ENCODE measurements around the gene MAPKAP1.

Gene MAPKAP1

GRCh38 chr9:125472926-125473701 lies 233.9 kb downstream of the MAPKAP1 start:
- DNase-seq, result no peak

DNA sequence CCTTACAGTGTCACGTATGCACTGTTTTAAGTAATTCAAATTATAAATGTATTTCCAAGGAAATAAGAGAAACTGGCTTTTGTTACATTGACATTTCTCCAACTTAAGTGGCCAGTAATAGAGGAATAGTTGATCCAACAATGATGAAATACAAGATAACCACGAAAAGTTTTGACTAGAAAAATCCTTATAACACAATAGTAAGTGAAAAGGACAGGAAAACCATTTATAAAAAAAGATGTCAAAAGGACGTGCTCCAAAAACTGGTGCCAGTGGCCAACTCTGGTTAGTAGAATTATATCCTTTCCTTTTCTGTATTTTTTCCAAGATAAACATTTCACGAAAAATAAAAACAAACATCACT lies 234.5 kb downstream of the MAPKAP1 start:
- no peak for DNase-seq

DNA sequence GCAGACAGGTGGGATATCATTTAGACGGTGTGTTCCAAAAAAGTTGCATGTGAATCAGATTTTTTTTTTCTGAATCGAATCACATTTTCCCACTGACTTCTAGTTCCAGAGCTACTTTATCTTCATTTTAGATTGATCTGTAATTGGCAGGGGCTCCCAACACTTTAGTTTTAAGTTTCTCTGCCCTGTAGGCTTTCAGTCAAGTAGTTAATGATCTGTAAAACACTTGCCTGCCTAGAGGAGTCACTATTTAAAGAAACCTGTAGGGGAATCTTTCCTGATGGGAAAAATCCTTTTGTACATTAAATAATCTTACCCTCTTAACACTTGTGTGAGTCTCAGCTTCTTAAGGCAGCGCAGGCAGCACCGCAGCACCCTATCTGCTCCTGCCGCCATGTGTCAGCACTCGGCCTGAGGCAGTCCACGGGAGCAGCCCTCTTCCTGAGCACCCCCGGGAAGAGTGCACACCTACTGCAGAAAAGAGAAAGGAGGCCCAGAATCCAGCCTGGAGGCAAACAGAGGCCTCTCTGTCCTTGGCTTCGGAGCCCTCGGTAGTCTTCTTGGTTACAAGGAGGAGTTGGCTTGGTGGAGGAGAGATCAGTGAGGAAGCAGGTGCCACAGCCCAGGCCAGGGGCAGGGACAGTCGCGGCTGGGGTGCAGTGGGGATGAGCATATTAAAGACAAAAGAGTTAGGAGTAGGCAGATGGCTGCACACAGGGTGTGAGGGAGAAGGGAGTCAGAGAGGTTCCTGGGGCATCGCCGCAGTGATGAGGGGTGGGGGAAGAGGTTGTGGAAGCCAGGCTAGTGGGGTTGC lies 236.0 kb downstream of the MAPKAP1 start:
- DNase-seq, result no peak

- DNase-seq, result no peak
Measured at GRCh38 chr9:125470189-125470588, 236.8 kb downstream of the MAPKAP1 start.

DNA sequence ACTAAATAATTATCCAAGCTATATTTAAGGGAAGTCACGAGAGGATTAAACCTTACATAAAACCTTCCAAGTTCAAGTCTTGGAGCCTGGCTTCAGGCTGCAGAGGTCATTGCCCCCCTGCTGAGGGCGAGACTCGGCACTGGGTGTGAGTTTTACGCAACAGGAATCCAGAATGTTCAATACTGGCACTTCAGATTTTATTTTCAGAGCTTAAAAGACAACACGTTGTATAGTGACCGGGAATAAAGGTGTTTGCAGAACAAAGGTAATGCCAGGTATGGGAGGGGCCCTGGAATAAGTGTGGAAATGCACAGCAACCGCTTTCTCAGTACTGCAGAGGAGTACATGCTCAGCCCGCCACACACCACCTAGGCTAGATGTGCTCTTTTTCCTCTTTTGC lies 238.4 kb downstream of the MAPKAP1 start:
- no peak for DNase-seq

DNA sequence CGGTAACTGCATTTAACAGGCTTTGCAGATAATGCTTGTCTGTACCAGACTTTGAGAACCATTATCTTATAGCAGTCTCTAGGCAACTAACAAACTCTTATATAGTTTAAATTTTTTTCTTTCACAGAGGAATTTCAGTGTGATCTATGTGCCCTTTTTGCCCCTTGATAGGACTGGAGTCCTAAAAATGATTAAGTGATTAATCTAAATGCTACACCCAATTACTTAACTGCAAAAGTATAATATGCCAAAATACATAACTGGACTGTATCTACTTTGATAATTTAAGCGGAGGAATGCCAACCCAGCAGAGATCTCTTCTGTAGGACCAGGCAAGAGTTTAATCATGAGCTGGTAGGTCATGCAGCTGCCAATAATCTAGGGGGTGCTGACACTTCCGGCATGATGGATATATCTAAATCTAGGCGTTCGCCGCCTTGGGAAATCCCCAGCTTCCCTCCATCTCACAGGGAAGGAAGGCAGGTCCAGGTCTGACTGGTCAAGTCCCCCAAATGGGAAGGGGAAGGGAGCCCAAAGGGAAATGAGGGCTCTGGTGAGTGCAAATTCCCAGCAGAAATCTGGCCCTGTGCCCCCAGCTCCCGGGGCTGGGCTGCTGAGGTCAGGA lies 239.8 kb downstream of the MAPKAP1 start:
- no peak for DNase-seq

DNA sequence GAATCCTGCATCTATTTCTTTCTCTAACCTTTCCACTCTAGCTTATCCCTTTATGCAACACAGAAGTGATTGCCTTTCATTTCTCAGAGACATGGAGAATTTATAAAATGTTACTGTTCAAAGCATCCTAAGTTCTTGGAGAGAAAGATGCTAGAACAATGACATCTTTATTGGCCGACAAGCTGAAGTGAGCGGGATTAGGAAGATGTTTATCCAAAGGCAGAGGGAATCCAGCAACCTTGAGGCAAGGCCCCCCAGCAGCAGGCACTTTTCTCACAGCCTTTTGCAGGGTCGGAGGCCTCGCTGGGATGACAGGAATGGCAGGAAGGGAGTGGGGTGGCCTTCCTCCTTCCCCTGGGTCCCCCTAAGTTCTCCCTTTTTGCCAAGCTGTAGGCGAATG lies 240.6 kb downstream of the MAPKAP1 start:
- no peak for DNase-seq

DNA sequence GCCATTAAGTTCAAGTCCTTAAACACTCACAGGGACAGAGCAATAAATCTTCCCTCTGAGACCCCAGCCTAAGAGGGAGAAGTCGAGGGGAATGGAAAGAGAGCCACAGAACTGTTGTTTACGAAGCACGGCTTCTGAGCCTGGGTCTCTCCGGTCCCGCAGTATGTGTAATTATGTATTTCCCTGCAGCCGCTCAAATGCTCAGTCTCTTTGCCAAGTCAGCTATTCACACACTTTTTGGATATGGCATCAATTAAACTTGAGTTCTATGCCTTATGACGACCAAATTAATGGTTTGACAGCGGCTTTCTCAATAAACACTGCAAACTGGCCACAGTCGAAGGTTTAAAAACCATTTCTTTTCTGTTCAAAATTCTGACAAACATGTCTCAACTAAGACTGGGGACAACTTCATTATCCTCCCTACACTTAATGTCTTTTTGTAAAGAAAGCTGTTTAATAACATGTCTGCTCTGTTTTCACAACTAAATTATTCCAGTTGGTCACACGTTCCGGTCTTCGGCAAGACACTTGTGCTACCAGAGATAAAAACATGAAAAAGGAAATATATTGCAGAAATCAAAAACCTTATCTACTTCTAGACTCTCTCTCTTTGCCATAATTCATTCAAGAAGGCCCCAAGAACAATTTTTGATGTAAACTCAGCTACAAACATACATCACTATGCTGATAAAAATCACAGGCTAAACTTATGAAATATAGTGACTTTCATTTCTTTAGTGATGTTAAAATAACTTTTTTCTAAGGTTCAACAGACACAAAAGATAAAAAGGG lies 242.2 kb downstream of the MAPKAP1 start:
- DNase-seq, result no peak

DNA sequence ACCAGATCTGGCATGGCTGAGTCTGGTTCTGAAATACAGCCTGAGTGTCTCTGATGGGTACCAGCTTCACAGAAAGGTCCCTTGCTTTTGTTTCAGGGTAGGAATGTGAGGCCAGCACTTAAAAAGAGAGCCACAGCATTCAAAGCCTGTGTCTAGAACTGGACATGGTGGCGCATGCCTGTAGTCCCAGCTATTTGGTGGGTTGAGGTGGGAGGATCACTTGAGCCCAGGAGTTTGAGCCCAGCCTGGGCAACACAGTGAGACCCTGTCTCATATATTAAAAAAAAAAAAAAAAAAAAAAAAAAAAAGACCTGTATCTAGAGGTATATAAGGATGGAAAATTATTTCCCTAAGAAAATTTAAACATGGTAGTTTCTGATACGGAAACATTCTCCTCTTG lies 243.1 kb downstream of the MAPKAP1 start:
- no peak for DNase-seq

DNA sequence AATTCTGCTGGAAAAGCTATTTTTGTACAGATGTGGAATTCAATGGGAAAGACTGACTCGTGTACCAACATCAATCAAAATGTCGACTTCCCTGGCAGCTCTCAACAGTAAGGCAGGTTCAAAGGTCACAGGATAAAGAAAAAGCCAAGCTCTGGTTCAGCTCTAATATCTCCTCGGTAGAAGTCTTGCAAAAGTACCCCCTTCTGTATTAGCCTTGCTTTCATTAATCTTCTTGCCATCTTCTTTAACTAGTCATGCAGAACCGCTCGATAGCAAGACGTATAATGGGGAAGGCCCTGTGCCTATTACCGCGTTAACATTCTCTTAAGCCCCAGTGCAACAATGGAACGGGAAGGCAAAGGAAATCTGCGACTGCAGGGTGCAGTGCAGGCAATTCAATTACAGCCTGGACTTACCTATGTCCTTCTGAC lies 244.1 kb downstream of the MAPKAP1 start:
- no peak for DNase-seq

DNA sequence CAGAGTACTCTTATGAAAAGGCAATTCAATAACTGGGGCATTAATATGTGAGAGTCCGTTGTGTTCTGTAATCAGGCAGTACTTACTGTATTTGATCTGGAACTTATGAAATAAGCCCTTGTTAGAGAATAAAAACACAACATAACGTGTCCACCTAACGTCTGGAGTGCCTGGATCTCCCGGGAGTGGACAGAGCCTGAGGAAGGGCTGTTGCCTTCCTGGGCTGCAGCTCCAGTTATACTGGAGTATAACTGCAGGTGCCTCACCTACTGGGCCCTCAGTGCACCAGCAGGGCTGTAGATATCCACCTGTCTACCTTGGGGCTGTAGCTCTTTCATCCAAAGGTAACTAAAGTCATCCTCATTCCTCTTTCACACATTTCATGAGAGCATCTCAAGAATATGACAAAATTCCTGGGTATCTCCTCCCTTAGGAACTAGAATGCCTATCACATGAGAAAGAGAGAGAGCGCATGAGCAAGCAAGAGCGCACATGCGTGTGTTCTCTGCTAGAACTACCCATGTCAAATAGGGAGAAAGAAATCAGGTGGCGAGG lies 245.3 kb downstream of the MAPKAP1 start:
- no peak for DNase-seq

- no peak for DNase-seq
Measured at GRCh38 chr9:125460883-125461635, 245.9 kb downstream of the MAPKAP1 start.

- DNase-seq, result no peak
Measured at GRCh38 chr9:125460346-125460745, 246.7 kb downstream of the MAPKAP1 start.

GRCh38 chr9:125457357-125457756 lies 249.7 kb downstream of the MAPKAP1 start:
- no peak for DNase-seq

GRCh38 chr9:125455876-125456275 lies 251.1 kb downstream of the MAPKAP1 start:
- no peak for DNase-seq

DNA sequence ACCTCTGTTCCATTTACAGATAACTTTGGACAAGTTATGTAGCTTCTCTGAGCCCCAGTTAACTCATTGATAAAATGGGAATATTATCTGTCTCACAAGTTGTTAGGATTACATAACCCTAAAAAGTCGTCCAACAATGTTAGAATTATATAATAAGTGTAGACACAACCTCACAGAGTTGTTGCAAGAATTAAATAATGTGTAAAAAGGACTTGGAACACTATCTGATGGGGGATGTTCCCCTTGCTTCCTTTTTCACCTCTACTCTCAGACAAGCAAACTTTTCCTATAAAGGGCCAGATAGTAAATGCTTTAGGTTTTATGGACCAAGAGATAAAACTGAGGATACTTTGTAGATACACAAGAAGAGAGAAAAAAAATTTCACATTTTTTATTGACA lies 251.9 kb downstream of the MAPKAP1 start:
- no peak for DNase-seq

DNA sequence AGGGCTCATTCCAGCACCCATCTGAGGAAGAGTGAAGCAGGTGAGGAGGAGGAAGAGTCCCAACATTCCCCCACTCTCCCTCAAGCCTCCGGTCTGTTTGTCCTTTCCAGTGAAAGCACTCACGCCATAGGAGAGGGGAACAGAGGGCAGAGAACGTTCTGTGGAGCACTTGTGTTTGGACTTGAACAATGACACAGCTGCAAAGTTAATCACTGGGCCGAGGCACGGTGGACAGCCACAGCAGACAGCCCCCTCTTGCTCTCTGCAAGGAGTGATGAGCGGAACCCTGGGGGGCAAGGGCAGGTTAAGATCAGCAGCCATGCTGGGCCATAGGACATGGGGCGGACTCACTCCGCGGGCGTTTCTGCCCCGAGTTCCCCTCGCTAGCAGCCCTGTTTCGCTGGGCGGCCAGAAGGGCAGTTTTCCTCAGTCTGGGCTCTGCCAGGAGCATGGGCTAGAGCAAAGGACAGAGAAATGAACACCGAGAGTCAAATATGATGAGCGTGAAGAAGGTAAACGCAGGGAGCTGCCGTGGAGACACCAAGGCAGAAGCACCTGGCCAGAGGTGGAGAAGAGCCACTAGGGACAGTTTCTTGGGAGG lies 259.7 kb downstream of the MAPKAP1 start:
- DNase-seq, result no peak

- no peak for DNase-seq
Measured at GRCh38 chr9:125446561-125447094, 260.4 kb downstream of the MAPKAP1 start.

- DNase-seq, result no peak
Measured at GRCh38 chr9:125444956-125445506, 262.0 kb downstream of the MAPKAP1 start.

DNA sequence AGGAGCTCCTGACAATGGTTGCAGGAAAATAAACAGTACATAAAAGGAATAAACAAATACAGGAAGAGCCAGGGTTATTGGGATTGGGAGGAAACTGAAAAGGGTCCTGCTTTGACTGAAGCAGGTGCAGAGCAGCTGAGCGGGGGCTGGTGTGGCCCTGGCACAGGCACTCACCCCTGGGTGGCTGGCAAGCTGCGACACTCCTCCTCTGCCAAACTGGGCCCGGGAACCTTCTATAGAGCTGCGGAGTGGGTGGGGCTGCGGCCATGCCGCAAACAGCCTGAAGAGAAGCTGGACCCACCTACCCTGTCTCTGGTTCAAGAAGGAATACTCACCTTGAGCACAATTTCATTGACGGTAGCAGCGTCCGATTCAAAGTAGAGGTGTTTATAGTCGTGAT lies 262.8 kb downstream of the MAPKAP1 start:
- DNase-seq, result no peak

DNA sequence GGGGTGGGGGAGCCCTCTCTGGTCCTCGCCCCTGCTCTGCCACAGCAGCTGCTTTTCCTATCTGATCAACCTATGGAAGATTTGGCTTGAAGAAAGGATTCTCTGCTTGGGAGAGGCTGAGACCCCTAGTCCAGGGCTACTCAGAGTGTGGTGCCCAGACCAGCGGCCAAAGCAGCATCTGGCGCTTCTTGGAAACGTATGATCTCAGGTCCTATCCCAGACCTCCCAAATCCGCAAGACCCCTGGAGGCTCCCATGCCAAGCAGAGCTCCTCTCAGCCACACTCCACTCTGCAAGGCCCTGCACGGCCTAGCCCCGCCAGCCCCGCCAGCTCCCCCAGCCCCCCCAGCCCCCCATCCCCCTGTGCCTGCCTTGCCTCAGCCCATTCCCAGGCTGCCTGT lies 263.6 kb downstream of the MAPKAP1 start:
- DNase-seq, result no peak
